Breast epithelium (tissue), 4 donors: Measurements from ENCODE around the gene PCMT1. TPM values are rescaled to one million over a fixed set of nuclear protein-coding genes. Genes with fewer than 3 reads are reported as not detected.
"Not testable (repeated sequence)": the region's sequence is repeated elsewhere in the genome, so short reads cannot be mapped to it uniquely, and the experiment has no call there.

Experiments used
- DNase-seq, 2 donors: peaks; one replicate each; pipeline ENCODE4 v3.0.0-alpha.2; 2019; ENCODE audit warnings: low spot score in 2 of 2
- H3K27ac ChIP-seq, 2 donors: fragments of 200-600 bp; sonication (generic) in 1 of 2; one replicate each; pipeline ENCODE4 v1.5.1; 2016 to 2019; ENCODE audit warnings: mild to moderate bottlenecking in 1 of 2
- H3K27me3 ChIP-seq, 2 donors: fragments of 200-600 bp; sonication (generic) in 1 of 2; one replicate each; pipeline versions ENCODE4 v1.5.1 to v1.6.0; 2017 to 2019; ENCODE audit warnings: control low read depth in 1 of 2, mild to moderate bottlenecking in 1 of 2
- H3K36me3 ChIP-seq: fragments of 200-600 bp; one replicate; pipeline ENCODE4 v1.5.1; 2019
- H3K4me1 ChIP-seq, 2 donors: fragments of 200-600 bp; sonication (generic); one replicate each; pipeline ENCODE4 v1.5.1; 2016 to 2019; ENCODE audit warnings: control low read depth in 1 of 2
- H3K4me3 ChIP-seq, 3 donors: fragments of 200-600 bp; sonication (generic); 1 replicate in 2 of 3; 2 replicates in 1 of 3; pipeline ENCODE4 v1.5.1; 2016 to 2019; ENCODE audit warnings: mild to moderate bottlenecking in 3 of 3, moderate library complexity in 2 of 3
- H3K9me3 ChIP-seq, 2 donors: fragments of 200-600 bp; sonication (generic) in 1 of 2; one replicate each; pipeline ENCODE4 v1.5.1; 2016 to 2019; ENCODE audit warnings: control low read depth in 1 of 2
- POLR2A ChIP-seq: fragments of 450-650 bp; IDR thresholded peaks from one replicate; pipeline ENCODE4 v1.6.1; 2016; ENCODE audit warnings: antibody characterized with exemption, mild to moderate bottlenecking, moderate library complexity
- POLR2AphosphoS5 ChIP-seq, 3 donors: sonication (generic); formaldehyde crosslinking; IDR thresholded peaks; one replicate each; pipeline ENCODE4 v1.6.1; 2017; ENCODE audit warnings: antibody characterized with exemption in 3 of 3
- intact Hi-C: fragments of 100-400 bp; cut with DNase I; formaldehyde crosslinking; loops from one replicate; pipeline ENCODE4 v1.15.1; 2023; ENCODE audit warnings: low total_unique reads
- total RNA-seq, 3 donors: library from RNA; depleted of rRNA; stranded (reverse); fragments of >200 nt; gene quantifications; one replicate each; pipeline ENCODE4 v1.1.0, GENCODE V29; 2016
- TF ChIP-seq, protein P1 (sequence below), 3 donors: fragments of 450-650 bp; IDR thresholded peaks; one replicate each; pipeline ENCODE4 v1.5.1; 2016 to 2017; ENCODE audit warnings: antibody characterized with exemption in 3 of 3, mild to moderate bottlenecking in 3 of 3, moderate library complexity in 3 of 3

PCMT1 gene
- total RNA-seq, 3 donors from 2014 or later: 111 to 148 (median 121) TPM

DNA sequence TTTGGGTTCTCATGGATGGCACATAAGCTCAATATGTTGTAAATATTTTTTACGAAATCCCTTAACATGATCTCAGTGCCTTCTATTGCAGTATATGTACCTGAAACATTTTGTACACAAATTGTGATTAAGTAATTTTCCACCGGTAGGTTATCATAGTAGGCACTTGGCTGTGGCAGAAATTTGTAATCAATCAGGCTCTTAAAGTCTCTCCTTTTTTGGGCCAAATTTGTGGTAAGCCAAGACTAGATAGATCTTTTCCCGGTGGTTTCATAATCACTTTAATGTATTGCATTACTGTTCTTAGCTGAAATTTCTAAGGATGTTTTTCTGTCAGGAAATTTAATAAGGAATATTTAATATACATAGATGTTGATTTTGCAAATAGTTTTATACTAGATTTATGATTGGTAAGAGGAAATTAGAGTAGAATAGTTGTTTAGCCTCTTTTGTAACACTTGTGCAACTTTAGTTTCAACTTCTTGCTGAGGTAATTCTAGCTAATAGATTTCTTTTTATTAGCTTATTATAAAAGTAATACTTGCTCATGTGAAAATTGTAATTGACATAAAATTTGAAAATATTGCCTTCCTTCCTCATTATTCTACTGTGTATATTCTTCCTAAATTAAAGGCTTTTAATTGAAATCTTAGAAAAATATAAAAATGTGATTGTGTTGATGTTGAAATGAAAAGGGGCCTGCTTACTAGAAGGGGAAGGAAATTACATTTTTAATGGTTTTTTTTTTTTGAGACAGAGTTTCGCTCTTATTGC, 3.2 kb downstream of the PCMT1 start:
- Histone ChIP-seq H3K4me3 (no peak overlapping the region), H3K9me3 (no peaks in the 10 kb centered on the region), H3K4me1 (peaks cover 0 to 3% of the 10 kb centered on the region in 2 donors), H3K27me3 (no peaks in the 10 kb centered on the region), H3K36me3 (no peaks in the 10 kb centered on the region), H3K27ac (no peak overlapping the region)
- TF ChIP-seq POLR2A (no peak), POLR2AphosphoS5 (IDR thresholded peaks at IDR 0.05) (no peak)
- TF ChIP-seq, protein P1, sequence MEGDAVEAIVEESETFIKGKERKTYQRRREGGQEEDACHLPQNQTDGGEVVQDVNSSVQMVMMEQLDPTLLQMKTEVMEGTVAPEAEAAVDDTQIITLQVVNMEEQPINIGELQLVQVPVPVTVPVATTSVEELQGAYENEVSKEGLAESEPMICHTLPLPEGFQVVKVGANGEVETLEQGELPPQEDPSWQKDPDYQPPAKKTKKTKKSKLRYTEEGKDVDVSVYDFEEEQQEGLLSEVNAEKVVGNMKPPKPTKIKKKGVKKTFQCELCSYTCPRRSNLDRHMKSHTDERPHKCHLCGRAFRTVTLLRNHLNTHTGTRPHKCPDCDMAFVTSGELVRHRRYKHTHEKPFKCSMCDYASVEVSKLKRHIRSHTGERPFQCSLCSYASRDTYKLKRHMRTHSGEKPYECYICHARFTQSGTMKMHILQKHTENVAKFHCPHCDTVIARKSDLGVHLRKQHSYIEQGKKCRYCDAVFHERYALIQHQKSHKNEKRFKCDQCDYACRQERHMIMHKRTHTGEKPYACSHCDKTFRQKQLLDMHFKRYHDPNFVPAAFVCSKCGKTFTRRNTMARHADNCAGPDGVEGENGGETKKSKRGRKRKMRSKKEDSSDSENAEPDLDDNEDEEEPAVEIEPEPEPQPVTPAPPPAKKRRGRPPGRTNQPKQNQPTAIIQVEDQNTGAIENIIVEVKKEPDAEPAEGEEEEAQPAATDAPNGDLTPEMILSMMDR (IDR thresholded peaks at IDR 0.05): no peak
- DNase-seq: no peak
- intact Hi-C loops: no loop called here

DNA sequence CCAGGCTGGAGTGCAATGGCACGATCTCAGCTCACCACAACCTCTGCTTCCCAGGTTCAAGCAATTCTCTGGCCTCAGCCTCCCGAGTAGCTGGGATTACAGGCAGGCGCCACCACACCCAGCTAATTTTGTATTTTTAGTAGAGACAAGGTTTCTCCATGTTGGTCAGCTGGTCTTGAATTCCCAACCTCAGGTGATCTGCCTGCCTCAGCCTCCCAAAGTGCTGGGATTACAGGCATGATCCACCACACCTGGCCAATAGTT, 3.8 kb downstream of the PCMT1 start:
- H3K4me1 ChIP-seq, H3K9me3 ChIP-seq, DNase-seq, intact Hi-C loops, H3K36me3 ChIP-seq, H3K27ac ChIP-seq, H3K27me3 ChIP-seq, H3K4me3 ChIP-seq: not testable (repeated sequence)

DNA sequence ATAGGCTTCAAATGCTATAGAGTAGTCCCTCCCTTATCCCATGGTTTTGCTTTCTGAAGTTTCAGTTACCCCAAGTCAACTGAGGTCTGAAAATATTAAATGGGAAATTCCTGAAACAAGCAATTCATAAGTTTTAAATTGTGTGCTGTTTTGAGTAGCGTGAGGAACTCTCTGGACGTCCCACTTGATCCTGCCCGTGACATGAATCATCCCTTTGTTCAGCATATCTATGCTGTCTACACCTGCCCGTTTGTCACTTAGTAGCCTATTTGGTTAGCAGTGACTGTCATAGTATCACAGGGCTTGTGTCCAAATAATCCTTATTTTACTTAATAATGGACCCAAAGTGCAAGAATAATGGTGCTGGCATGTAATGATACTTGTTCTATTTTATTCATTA, 5.0 kb downstream of the PCMT1 start:
- no peak overlapping the region for H3K27ac ChIP-seq
- H3K27me3 ChIP-seq: no peaks in the 10 kb centered on the region
- H3K4me1 ChIP-seq: peaks cover 0 to 3% of the 10 kb centered on the region in 2 donors
- H3K9me3 ChIP-seq: no peaks in the 10 kb centered on the region
- no peaks in the 10 kb centered on the region for H3K36me3 ChIP-seq
- intact Hi-C loops: no loop called here
- no peak overlapping the region for H3K4me3 ChIP-seq
- TF ChIP-seq POLR2AphosphoS5 (IDR thresholded peaks at IDR 0.05) (no peak), POLR2A (no peak)
- TF ChIP-seq, protein P1 (IDR thresholded peaks at IDR 0.05): no peak
- DNase-seq: no peak

DNA sequence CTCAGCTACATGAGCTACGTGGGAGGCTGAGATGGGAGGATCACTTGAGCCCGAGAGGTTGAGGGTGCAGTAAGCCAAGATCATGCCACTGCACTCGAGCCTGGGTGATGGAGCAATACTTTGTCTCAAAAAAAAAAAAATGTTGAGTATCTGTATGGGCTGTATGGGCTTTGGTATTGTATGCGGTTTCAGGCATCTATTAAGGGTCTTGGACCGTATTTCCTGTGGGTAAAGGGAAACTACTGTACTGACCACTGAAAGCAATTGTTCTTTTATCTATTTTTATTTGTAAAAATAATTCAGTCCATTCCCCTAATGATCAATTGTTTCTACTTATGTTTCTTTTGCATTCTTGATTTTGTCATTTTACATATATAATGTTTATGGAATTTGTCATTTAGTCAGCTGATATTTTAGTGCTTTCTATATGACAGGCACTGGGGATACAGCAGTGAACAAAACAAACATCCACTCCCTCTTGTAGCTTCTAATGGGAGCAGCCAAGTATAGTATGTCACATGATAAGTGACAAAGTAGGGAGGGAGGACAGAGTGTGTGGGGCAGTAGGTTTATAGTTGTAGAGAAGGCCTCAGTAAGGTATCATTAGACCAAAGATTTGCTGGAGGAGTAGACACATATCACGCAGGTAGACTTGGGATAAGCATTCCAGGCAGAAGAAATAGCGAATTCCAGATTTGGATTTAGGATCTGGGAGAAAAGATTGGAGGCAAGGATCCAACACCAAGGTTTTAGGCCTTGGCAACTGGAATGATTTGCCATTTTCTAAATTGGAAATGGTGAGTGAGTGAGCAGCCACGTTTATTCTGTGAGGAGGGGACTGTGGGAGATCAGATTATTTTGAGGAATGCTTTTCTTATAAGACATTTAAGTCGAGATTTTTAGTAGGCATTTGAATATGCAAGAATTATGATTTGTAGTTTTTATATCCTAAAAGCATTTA, 6.0 kb downstream of the PCMT1 start:
- peak in 1 of 2 donors; percentile 30 for DNase-seq
- Histone ChIP-seq H3K4me1 (peaks cover 0 to 3% of the 10 kb centered on the region in 2 donors), H3K9me3 (no peaks in the 10 kb centered on the region), H3K36me3 (no peaks in the 10 kb centered on the region), H3K4me3 (no peak overlapping the region), H3K27ac (no peak overlapping the region), H3K27me3 (no peaks in the 10 kb centered on the region)
- TF ChIP-seq POLR2AphosphoS5 (IDR thresholded peaks at IDR 0.05) (no peak), POLR2A (no peak)
- TF ChIP-seq, protein P1 (IDR thresholded peaks at IDR 0.05): no peak
- intact Hi-C loops: no loop called here

DNA sequence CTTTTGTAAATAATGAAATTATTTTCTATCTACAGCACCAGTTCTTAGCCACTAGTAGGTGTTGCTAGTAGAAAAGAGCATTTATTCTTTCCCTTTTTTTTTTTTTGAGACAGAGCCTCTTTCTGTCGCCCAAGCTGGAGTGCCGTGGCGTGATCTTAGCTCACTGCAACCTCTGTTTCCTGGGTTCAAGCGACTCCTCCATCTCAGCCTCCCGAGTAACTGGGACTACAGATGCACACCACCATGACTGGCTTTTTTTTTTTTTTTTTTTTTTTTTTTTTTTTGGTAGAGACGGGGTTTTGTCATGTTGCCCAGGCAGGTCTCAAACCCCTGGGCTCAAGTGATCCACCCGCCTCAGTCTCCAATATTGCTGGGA, 6.7 kb downstream of the PCMT1 start:
- Histone ChIP-seq H3K9me3 (no peaks in the 10 kb centered on the region), H3K4me3 (no peak overlapping the region), H3K27ac (no peak overlapping the region), H3K4me1 (no peaks in the 10 kb centered on the region), H3K36me3 (no peaks in the 10 kb centered on the region), H3K27me3 (no peaks in the 10 kb centered on the region)
- TF ChIP-seq POLR2AphosphoS5 (IDR thresholded peaks at IDR 0.05) (no peak), POLR2A (no peak)
- TF ChIP-seq, protein P1 (IDR thresholded peaks at IDR 0.05): no peak
- DNase-seq: no peak
- intact Hi-C loops: no loop called here
